ENCODE data around the gene NTM.

NTM gene

DNA sequence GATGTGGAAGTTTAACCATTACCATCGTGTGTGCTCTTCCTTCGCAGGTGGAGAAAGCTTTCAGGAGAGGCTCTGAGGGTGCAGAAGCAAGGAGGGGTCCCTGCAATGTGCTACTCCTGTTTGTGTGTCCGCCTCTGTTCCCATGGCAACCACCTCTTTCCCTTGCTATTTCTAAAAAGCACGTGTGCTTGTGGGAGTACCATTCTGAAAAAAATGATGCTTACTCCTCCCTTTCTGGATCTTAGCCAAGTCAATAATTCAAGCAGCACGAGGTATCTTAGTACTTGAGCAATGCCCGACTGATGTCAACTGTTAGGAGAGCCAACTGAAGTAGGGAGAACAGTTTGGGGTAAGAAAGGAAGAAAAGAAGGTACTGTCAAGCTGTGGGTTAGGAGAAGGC, 628.7 kb downstream of the NTM start:
- DNase-seq (ENCODE audit: low read depth, low spot score), result no peak

GRCh38 chr11:131999955-132000354, 629.5 kb downstream of the NTM start:
- DNase-seq (ENCODE audit: low read depth, low spot score), result no peak

- DNase-seq (ENCODE audit: low read depth, low spot score), result no peak
These were observed 635.5 kb downstream of the NTM start for GRCh38 chr11:132005887-132006286.

DNA sequence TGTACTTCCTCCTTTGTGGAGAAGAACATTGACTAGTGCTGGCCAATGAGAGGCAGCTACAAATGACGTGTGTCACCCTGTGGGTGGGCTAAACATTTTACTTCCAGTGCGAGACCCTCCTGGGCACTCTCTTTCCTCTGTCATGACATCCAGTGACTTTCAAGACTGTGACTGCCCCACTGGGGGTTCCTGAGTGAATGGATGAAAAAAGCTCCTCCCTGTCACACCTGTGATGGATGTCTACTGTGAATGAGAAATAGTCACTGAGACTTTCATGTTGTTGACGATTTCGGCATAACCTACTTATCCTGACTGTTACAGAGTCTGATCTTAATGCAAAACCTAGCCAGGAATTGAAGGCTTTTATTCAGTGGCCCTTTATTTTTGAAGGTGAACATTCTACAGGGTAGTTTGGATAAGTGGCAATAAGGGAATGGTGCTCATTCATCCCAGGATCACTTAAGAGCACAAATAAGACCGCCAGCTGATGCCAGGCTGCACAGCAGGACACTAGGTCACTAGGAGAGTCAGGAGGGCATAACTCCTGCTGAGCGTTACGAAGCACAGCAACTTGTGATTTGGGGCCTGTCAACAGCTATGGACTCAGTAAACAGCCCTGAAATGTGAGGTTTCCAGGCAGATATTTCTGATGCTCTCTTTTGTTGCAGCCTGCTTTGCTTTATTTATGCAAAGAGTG, 636.6 kb downstream of the NTM start:
- DNase-seq (ENCODE audit: low read depth, low spot score), result no peak

DNA sequence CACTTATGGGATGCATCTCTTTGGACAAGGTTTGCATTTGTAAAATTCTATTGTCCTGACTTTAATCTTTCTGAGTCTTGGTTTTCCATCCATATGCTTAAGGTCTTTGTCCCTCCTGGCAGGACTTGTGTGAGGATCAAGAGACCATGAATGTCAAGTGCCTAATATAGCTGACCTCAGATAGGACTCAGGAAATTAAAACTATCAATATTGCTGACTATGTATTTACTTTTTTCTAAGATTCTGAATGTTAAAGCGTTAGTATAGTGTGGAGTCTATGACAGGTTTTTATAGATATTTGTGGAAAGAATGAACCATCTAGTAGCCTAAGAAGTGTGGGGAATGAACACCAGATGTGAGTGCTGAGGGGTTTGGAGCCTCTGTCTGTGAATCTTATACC, 637.8 kb downstream of the NTM start:
- DNase-seq (ENCODE audit: low read depth, low spot score), result no peak

GRCh38 chr11:132008872-132009271, 638.5 kb downstream of the NTM start:
- no peak for DNase-seq (ENCODE audit: low read depth, low spot score)

DNA sequence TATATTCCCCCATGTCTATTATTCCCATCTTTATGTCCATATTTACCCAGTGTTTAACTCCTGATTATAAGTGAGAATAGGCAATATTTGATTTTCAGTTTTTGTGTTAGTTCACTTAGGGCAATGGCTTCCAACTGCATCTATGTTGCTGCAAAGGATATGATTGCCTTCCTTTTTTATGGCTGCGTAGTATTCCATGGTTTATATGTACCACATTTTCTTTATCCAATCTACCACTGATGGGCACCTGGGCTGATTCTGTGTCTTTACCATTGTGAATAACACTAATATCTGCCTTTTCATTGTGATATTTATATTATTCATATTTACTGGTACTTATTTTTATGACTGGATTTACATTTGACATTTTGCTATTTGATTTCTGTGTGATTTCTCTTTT, 649.6 kb downstream of the NTM start:
- no peak for DNase-seq (ENCODE audit: low read depth, low spot score)

- no peak for DNase-seq (ENCODE audit: low read depth, low spot score)
These were observed 651.9 kb downstream of the NTM start for GRCh38 chr11:132022285-132022684.

- no peak for DNase-seq (ENCODE audit: low read depth, low spot score)
These were observed 652.5 kb downstream of the NTM start for GRCh38 chr11:132022733-132023478.

DNA sequence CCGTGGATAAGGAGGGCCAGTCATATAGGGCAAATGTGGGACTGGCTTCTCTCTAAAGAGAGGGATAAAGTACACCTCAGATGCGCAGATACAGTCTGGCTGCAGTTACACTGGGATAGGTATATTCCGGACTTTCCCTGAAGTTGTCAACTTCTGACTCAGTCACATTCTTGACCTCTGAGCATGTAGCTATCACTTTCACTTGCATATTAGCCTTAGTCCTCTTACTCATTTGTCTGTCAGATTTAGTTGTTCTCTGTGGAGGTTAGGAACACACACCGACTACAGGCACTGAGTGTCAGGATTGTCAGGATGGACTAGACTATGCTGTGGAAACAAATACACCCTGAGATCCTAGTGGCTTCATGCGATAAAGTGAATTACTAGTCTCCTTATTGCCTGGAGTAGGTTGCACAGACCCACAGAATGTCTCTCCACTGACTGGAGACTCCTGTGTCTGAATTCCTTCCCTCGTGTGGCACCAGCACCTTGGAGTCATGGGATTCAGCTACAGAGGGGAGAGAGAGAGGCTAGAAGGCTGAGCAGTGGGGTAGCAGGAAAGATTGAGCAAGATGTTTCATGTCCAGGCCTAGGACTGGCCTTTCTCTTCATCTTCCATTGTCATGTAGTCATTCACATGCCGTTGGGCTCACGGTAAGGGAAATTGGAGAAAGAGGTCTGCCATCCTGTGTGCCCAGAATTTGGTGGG, 654.3 kb downstream of the NTM start:
- no peak for DNase-seq (ENCODE audit: low read depth, low spot score)

DNA sequence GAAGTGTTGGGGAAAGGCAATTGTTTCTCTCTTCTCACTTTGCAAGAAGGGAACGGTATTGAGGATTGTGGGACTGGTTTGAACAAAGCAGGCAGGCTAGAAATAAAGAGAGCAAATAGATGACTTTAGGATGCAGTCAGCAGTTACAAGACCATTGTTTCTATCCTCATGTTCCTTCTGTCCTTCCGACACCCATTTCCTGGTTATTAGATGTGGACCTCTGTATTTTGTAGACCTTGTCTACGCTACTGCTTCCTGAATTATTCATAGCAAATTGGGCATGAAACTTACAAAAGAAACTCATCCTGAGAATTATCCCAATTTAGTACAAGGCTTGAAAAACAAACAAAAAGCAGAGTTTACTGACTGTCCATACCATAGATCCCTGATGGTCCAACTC, 656.3 kb downstream of the NTM start:
- no peak for DNase-seq (ENCODE audit: low read depth, low spot score)

- peak; percentile 39 for DNase-seq (ENCODE audit: low read depth, low spot score)
These were observed 658.2 kb downstream of the NTM start for GRCh38 chr11:132028380-132029240.

- DNase-seq (ENCODE audit: low read depth, low spot score), result no peak
These were observed 660.5 kb downstream of the NTM start for GRCh38 chr11:132030896-132031295.

- no peak for DNase-seq (ENCODE audit: low read depth, low spot score)
These were observed 662.1 kb downstream of the NTM start for GRCh38 chr11:132032555-132032954.

DNA sequence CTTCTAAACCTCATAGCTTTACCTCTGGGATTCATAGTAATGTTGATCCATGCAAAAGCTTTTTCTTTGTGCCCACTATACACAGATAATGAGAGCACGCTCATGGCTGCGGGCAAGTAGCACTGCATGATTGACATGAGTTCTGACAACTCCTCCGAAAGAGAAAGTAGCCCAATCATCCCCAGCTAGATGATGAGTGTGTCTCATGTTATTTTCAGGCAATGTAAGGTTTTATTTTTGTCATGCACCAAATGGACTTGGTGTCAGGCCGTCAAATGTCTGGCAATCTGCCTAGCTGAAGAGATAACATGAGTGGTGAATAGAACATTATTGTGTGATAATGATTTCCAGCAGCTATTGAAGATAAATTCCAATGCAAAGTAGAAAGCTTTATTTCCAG, 662.6 kb downstream of the NTM start:
- no peak for DNase-seq (ENCODE audit: low read depth, low spot score)

GRCh38 chr11:132035228-132035627, 664.8 kb downstream of the NTM start:
- DNase-seq (ENCODE audit: low read depth, low spot score), result no peak

DNA sequence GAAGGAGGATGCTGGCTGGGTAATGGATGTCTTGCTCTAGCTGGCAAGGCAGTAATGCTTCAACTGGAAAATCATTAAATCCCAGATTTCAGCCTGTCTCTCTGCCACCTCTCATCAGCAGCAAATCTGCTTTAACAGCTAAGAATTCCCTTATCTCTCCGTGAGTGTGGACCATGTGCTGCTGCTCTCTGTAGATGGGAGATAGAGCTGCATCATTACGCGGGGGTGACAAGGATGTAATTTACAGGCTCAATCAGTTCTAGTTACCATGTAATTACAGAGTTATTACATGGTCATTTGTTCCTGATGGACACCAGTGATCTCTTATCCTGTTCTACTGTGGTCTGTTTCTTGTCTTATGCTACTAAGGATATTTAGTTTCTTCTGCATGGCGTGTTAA, 665.4 kb downstream of the NTM start:
- DNase-seq (ENCODE audit: low read depth, low spot score), result no peak

DNA sequence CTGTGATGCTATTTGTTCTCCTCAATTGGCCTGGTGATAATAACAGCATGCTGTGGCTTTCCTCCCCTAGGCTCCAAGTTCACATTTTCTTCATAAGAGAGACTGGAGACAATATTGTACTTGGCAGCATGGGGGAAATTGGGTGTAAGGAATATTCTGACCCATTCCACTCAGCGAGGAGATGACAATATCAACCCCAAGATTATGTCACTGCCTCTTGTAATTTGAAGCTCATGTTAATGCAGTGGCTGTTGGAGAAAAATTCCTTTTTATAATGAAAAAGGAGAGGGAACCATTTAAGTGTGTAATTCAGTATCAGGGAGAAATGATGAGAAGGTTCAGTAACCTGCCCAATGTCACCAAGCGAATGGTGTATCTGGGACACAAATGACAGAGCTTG, 665.8 kb downstream of the NTM start:
- DNase-seq (ENCODE audit: low read depth, low spot score), result no peak

GRCh38 chr11:132036746-132037466, 666.5 kb downstream of the NTM start:
- DNase-seq (ENCODE audit: low read depth, low spot score), result no peak

- DNase-seq (ENCODE audit: low read depth, low spot score), result no peak
These were observed 667.0 kb downstream of the NTM start for GRCh38 chr11:132037467-132037862.

GRCh38 chr11:132037956-132038355, 667.5 kb downstream of the NTM start:
- DNase-seq (ENCODE audit: low read depth, low spot score), result no peak
